ENCODE results near the gene ZFAND3.

The ZFAND3 gene

DNA sequence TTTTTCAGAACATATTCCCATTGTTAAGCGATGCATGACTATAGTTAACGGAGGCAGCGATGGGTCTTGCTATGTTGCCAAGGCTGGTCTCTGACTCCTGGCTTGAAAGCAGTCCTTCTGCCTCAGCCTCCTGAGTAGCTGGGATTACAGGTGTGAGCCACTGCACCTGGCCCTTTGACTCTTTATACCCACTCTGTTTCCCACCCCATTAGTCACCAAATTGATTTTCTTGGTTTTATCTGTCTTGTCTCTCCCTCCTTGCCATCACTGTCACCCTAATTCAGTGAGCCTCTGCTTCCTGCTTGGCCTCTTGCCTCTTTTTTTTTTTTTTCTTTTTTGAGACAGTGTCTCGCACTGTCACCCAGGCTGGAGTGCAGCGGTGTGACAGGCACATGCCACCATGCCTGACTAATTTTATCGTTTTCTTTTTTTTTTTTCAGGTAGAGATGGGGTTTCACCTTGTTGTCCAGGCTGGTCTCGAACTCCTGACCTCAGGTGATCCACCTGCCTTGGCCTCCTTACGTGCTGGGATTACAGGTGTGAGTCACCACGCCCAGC lies 31.3 kb downstream of the ZFAND3 start:
- Histone ChIP-seq H3K27me3 (ENCODE audit: insufficient read depth, low read length) (no peaks in the 10 kb centered on the region), H3K4me3 (ENCODE audit: low read length) (no peak overlapping the region), H3K9ac (ENCODE audit: low read depth, low read length) (no peak overlapping the region), H3K36me3 (ENCODE audit: insufficient read depth, low read length) (no peaks in the 10 kb centered on the region), H3K4me1 (ENCODE audit: insufficient read depth, low read length) (no peaks in the 10 kb centered on the region), H3K27ac (ENCODE audit: low read depth, low read length) (no peak overlapping the region), H3K9me3 (ENCODE audit: insufficient read depth, low read depth, low read length) (no peaks in the 10 kb centered on the region)
- 95% methylated on average over 9 of the region's 9 CpGs for WGBS

DNA sequence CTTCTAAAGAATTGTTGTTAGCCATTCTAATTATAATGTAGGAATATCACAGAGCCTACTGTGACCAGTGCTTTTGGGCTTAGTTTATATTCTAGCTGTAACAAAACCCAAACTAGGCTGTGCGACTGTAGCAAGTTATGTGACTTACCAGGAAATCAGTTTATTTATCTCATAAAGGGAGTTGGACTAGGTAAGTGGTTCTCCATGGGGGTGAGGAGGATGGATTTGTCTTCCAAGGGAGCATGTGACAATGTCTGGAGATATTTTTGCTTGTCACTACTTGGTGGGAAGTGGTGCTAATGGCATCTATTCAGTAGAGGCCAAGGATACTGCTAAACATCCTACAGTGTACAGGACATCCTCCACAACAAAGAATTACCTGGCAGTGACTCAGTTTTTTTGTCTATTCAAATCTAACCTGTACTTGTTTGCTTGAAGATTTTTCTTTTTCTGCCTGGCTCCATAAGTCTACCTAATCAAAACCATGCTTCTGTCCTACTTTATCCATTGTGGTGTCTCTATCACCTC lies 32.5 kb downstream of the ZFAND3 start:
- Histone ChIP-seq H3K36me3 (ENCODE audit: insufficient read depth, low read length) (no peaks in the 10 kb centered on the region), H3K9ac (ENCODE audit: low read depth, low read length) (no peak overlapping the region), H3K27ac (ENCODE audit: low read depth, low read length) (no peak overlapping the region), H3K27me3 (ENCODE audit: insufficient read depth, low read length) (no peaks in the 10 kb centered on the region), H3K9me3 (ENCODE audit: insufficient read depth, low read depth, low read length) (no peaks in the 10 kb centered on the region), H3K4me1 (ENCODE audit: insufficient read depth, low read length) (no peaks in the 10 kb centered on the region), H3K4me3 (ENCODE audit: low read length) (no peak overlapping the region)
- WGBS = 100% methylated on average over 1 of the region's 1 CpG

DNA sequence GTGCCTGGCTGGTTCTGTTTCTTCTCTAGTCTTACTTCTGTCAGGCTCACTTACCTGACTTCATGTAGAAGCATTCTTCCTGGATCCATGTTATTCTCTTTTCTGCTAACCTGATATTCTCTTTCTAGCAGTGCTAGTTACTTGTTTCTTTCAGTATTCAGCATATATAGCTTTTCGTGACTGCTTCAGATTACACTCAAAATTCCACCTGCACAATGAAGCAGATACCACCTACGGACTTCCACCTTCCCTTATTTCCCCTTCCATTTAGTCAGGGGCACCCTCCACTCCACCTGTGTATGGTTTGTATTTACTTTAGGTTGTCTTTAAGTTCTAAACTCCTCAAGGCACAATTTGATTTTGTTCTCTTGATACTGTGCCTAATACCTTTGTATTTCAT lies 36.8 kb downstream of the ZFAND3 start:
- Histone ChIP-seq H3K4me3 (ENCODE audit: low read length) (no peak overlapping the region), H3K9ac (ENCODE audit: low read depth, low read length) (no peak overlapping the region), H3K4me1 (ENCODE audit: insufficient read depth, low read length) (no peaks in the 10 kb centered on the region; the same call in 1 of the 2 replicates), H3K9me3 (ENCODE audit: insufficient read depth, low read depth, low read length) (no peaks in the 10 kb centered on the region), H3K27ac (ENCODE audit: low read depth, low read length) (no peak overlapping the region), H3K27me3 (ENCODE audit: insufficient read depth, low read length) (no peaks in the 10 kb centered on the region), H3K36me3 (ENCODE audit: insufficient read depth, low read length) (no peaks in the 10 kb centered on the region)
- WGBS = 86% methylated on average over 2 of the region's 2 CpGs

DNA sequence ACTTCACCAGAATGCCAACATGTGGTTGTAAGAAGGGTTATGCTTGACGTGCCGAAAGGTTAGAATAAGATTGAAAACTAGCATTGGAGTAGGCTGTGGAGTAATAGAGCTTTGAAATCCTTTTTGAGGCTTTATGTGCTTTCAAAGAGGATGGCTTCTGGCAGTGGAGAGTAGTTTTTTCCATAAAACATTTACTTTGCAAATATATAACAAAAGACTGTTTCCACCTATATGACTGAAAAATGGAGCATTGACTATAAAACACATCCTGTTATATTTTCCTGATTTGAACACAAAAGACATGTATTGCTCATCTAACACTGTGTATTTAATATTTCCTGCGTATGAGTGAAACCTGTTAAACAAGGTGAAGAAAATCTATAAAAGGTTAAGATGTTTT lies 38.8 kb downstream of the ZFAND3 start:
- Histone ChIP-seq H3K27ac (ENCODE audit: low read depth, low read length) (no peak overlapping the region), H3K9me3 (ENCODE audit: insufficient read depth, low read depth, low read length) (no peaks in the 10 kb centered on the region), H3K36me3 (ENCODE audit: insufficient read depth, low read length) (0 out of 2 replicates have a peak, but pooled peaks cover 5% of the 10 kb centered on the region), H3K9ac (ENCODE audit: low read depth, low read length) (no peak overlapping the region), H3K4me3 (ENCODE audit: low read length) (no peak overlapping the region), H3K4me1 (ENCODE audit: insufficient read depth, low read length) (no peaks in the 10 kb centered on the region; the same call in 1 of the 2 replicates), H3K27me3 (ENCODE audit: insufficient read depth, low read length) (no peaks in the 10 kb centered on the region)
- WGBS = 95% methylated on average over 3 of the region's 3 CpGs

DNA sequence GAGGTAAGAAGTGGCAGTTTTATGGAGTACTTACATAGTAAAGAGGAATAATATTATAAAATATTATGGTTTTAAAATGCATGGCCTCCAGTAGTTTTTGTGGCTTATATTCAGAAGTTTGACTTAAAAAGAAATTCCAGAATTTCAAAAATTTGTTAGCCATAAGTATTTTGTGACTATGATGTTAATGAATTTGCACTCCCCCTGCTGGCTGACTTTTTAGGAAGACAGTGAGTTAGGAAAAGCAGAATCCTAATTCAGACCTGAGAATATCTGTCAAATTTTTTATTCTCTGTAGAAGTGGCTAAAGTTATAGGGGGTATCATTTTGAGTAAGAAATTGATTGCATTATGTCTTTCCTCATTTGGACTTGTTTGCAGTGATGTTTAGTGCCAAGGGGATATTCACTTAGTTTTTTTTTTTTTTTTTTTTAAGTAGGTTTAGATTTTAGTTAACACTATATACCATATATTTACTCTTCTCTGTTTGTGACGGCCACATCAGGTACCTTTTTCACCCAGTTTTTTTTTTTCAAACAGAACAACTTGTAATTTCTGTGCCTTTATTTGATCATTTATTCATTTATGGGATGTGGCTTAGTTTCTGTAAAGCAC lies 40.8 kb downstream of the ZFAND3 start:
- Histone ChIP-seq H3K4me3 (ENCODE audit: low read length) (no peak overlapping the region), H3K9me3 (ENCODE audit: insufficient read depth, low read depth, low read length) (no peaks in the 10 kb centered on the region), H3K27me3 (ENCODE audit: insufficient read depth, low read length) (no peaks in the 10 kb centered on the region), H3K4me1 (ENCODE audit: insufficient read depth, low read length) (no peaks in the 10 kb centered on the region; the same call in 1 of the 2 replicates), H3K36me3 (ENCODE audit: insufficient read depth, low read length) (0 out of 2 replicates have a peak, but pooled peaks cover 5% of the 10 kb centered on the region), H3K27ac (ENCODE audit: low read depth, low read length) (no peak overlapping the region), H3K9ac (ENCODE audit: low read depth, low read length) (no peak overlapping the region)
- 86% methylated on average over 1 of the region's 1 CpG for WGBS

DNA sequence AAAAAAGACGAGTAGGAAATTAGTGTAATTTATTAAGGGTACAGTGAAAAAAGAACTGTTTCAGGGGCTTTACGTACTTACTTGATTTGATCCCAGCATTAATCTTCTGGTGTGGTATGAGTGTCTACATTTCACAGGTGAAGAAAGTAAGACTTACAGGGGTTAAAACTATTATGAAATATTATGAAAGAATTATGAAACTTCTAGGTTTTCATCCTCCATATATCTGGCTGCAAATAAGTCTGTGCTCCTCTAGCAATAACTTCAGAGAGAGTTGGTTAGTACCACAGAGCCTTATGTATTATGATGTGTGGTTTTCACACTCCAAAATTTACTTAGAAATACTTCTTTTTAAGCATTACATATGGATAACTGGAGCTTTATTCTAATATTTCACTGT lies 41.9 kb downstream of the ZFAND3 start:
- WGBS = 93% methylated on average over 2 of the region's 2 CpGs
- Histone ChIP-seq H3K27me3 (ENCODE audit: insufficient read depth, low read length) (no peaks in the 10 kb centered on the region), H3K4me1 (ENCODE audit: insufficient read depth, low read length) (peaks cover under 1% of the 10 kb centered on the region), H3K9me3 (ENCODE audit: insufficient read depth, low read depth, low read length) (no peaks in the 10 kb centered on the region), H3K27ac (ENCODE audit: low read depth, low read length) (no peak overlapping the region), H3K4me3 (ENCODE audit: low read length) (no peak overlapping the region), H3K36me3 (ENCODE audit: insufficient read depth, low read length) (0 out of 2 replicates have a peak, but pooled peaks cover 5% of the 10 kb centered on the region), H3K9ac (ENCODE audit: low read depth, low read length) (no peak overlapping the region)

DNA sequence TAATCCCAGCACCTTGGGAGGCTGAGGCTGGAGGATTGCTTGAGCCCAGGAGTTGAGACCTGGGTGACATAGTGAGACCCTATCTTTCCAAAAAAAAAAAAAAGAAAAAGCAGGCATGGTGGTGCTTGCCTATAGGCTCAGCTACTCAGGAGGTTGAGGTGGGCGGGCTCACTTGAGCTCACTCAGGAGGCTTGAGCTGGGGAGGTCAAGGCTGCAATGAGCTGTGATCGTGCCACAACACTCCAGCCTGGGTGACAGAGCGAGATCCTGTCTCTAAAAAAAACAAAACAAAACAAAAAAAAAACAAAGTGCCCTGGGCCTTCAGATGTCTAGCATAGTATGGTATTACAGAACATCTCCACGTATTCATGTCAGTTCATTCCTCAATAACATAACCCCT lies 42.9 kb downstream of the ZFAND3 start:
- H3K9me3 ChIP-seq (ENCODE audit: insufficient read depth, low read depth, low read length) = no peaks in the 10 kb centered on the region
- no peaks in the 10 kb centered on the region for H3K27me3 ChIP-seq (ENCODE audit: insufficient read depth, low read length)
- H3K9ac ChIP-seq (ENCODE audit: low read depth, low read length) = no peak overlapping the region
- WGBS = 90% methylated on average over 3 of the region's 4 CpGs
- peaks cover 11% of the 10 kb centered on the region for H3K4me1 ChIP-seq (ENCODE audit: insufficient read depth, low read length)
- 0 out of 2 replicates have a peak, but pooled peaks cover 5% of the 10 kb centered on the region for H3K36me3 ChIP-seq (ENCODE audit: insufficient read depth, low read length)
- no peak overlapping the region for H3K27ac ChIP-seq (ENCODE audit: low read depth, low read length)
- H3K4me3 ChIP-seq (ENCODE audit: low read length) = no peak overlapping the region

DNA sequence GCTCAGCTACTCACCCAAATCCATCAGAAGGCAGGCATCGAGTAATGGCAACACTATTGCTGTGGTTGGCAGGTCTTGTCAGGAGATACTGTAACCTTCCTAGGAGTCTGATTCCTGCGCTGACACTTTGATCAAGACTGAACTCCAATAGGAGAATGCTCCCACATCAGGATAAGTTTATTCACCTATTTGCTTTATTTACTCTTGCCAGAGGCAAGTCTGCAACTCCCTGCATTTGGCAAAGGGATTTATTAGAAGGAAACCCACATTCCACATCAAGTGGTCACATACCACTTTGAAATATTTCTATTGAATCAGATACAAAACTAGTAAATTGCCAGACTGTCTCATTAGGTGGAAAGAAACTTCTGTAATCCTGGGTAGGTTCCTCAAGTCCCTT lies 43.5 kb downstream of the ZFAND3 start:
- H3K4me3 ChIP-seq (ENCODE audit: low read length) = no peak overlapping the region
- H3K27me3 ChIP-seq (ENCODE audit: insufficient read depth, low read length) = no peaks in the 10 kb centered on the region
- no peak overlapping the region for H3K27ac ChIP-seq (ENCODE audit: low read depth, low read length)
- H3K4me1 ChIP-seq (ENCODE audit: insufficient read depth, low read length) = peaks cover 16% of the 10 kb centered on the region
- 92% methylated on average over 2 of the region's 2 CpGs for WGBS
- no peaks in the 10 kb centered on the region for H3K9me3 ChIP-seq (ENCODE audit: insufficient read depth, low read depth, low read length)
- 0 out of 2 replicates have a peak, but pooled peaks cover 5% of the 10 kb centered on the region for H3K36me3 ChIP-seq (ENCODE audit: insufficient read depth, low read length)
- no peak overlapping the region for H3K9ac ChIP-seq (ENCODE audit: low read depth, low read length)

DNA sequence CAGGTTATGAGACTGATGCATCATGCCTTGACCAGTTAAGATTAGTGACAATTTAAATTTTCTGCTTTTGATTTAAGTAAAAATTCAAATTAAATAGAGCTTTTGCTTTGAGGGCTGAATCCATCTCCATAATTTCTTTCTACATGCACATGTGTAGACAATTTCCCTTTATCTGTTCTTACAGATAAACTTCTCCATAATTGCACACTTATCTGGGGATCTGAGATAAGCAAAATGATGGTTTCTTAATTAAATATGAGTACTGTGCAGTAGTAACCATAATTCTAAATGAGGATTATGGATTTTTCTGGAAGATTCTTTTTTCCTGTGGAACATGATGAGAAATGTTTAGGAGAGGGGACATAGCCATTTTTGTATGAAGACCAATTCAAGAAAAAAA lies 44.7 kb downstream of the ZFAND3 start:
- Histone ChIP-seq H3K36me3 (ENCODE audit: insufficient read depth, low read length) (0 out of 2 replicates have a peak, but pooled peaks cover 5% of the 10 kb centered on the region), H3K27me3 (ENCODE audit: insufficient read depth, low read length) (no peaks in the 10 kb centered on the region), H3K9me3 (ENCODE audit: insufficient read depth, low read depth, low read length) (no peaks in the 10 kb centered on the region), H3K9ac (ENCODE audit: low read depth, low read length) (no peak overlapping the region), H3K4me1 (ENCODE audit: insufficient read depth, low read length) (peaks cover 26% of the 10 kb centered on the region), H3K27ac (ENCODE audit: low read depth, low read length) (no peak overlapping the region), H3K4me3 (ENCODE audit: low read length) (no peak overlapping the region)

DNA sequence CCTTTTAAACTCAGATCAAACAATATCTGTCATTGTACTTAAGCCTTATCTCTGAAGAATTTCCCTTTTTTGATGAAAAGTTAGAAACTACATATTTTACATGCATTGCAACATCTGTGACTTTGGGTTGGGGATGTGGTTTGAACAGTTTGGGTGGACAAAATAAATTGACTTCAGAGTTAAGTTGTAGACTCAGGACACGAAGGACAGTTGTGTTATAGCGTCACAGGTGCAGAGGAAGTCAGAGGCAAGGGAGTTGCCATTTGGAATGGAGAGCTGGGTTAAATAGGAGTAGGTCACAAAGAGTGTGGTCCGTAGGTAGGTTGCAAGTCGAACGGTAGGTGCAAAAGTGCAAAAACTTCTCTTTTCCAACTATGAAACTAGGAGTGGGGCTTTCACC lies 46.0 kb downstream of the ZFAND3 start:
- Histone ChIP-seq H3K9ac (ENCODE audit: low read depth, low read length) (no peak overlapping the region), H3K27me3 (ENCODE audit: insufficient read depth, low read length) (no peaks in the 10 kb centered on the region), H3K4me3 (ENCODE audit: low read length) (no peak overlapping the region), H3K9me3 (ENCODE audit: insufficient read depth, low read depth, low read length) (no peaks in the 10 kb centered on the region), H3K36me3 (ENCODE audit: insufficient read depth, low read length) (0 out of 2 replicates have a peak, but pooled peaks cover 5% of the 10 kb centered on the region), H3K27ac (ENCODE audit: low read depth, low read length) (no peak overlapping the region), H3K4me1 (ENCODE audit: insufficient read depth, low read length) (peaks cover 26% of the 10 kb centered on the region)
- 96% methylated on average over 5 of the region's 5 CpGs for WGBS

DNA sequence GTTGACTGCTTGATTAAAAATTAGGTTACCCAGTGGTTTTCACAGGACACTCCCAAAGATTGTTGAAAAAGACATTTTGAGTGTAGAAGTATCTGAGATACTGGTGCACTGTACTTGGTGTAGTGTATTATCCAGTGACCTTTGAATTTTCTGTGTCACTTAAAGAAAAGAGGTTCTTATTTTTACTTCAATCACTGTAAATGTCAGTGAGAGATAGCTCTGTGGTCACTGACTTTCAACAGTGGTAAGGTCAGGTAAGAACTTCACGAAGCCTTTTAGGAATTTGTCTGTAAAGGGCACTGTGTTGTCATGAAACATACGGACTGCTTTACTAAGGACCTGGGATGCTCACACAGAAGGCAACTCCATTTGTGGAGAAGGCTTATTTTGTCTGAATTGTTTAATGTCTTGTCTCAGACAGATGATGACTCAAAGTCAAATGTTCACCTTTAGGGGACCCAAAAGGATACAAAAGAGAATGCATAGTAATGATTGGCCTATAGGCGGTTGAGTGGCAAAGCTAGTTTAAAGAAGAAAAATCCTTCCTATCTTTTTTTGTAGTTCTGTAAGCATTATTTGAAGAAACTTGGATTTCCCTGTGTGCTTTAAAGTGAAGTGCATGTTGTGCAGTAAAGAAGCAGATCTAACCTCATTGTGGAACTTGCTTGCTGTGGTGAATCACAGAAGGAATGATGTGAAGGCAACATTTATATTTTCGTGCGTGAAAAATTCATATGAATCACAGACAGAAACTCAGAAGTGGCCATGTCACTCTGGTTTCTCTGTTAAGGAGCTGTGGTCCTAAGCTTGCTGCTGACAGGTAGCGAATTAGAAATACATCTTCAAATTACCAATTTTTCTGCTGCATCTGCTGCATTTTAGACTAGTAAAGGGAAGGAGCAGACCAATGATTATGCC lies 47.3 kb downstream of the ZFAND3 start:
- no peak overlapping the region for H3K27ac ChIP-seq (ENCODE audit: low read depth, low read length)
- 90% methylated on average over 6 of the region's 6 CpGs for WGBS
- H3K4me3 ChIP-seq (ENCODE audit: low read length) = no peak overlapping the region
- 0 out of 2 replicates have a peak, but pooled peaks cover 5% of the 10 kb centered on the region for H3K36me3 ChIP-seq (ENCODE audit: insufficient read depth, low read length)
- no peaks in the 10 kb centered on the region for H3K9me3 ChIP-seq (ENCODE audit: insufficient read depth, low read depth, low read length)
- H3K4me1 ChIP-seq (ENCODE audit: insufficient read depth, low read length) = peaks cover 32% of the 10 kb centered on the region
- H3K27me3 ChIP-seq (ENCODE audit: insufficient read depth, low read length) = no peaks in the 10 kb centered on the region
- no peak overlapping the region for H3K9ac ChIP-seq (ENCODE audit: low read depth, low read length)
